Measurements from ENCODE around the gene SLC39A2. TPM values are rescaled to one million over a fixed set of nuclear protein-coding genes. Genes with fewer than 3 reads are reported as not detected.

Gene SLC39A2
- total and polyA plus RNA-seq, 4 donors = 0.05 to 0.08 TPM; not detected in 2

- no peak for DNase-seq (ENCODE audit: low spot score)
- H3K4me3 ChIP-seq (ENCODE audit: low read depth in 1 of 3, low read length in 3 of 3) = no peak overlapping the region
- 34% methylated on average over 6 of the region's 6 CpGs for WGBS
- H3K27me3 ChIP-seq (ENCODE audit: control insufficient read depth in 4 of 4, insufficient read depth in 4 of 4, low read length in 3 of 4) = no peaks in the 10 kb centered on the region
- no peak overlapping the region for H3K9ac ChIP-seq (ENCODE audit: low read depth in 1 of 2, low read length in 2 of 2)
- H3K9me3 ChIP-seq (ENCODE audit: control insufficient read depth in 4 of 4, low read length in 3 of 4) = no peaks in the 10 kb centered on the region
- H3K4me1 ChIP-seq (ENCODE audit: control insufficient read depth in 4 of 4, insufficient read depth in 4 of 4, low read length in 3 of 4) = peaks cover 0 to 34% (median 6%) of the 10 kb centered on the region in 4 donors
- no peak overlapping the region for H3K27ac ChIP-seq (ENCODE audit: low read depth in 1 of 2, low read length in 2 of 2)
- H3K36me3 ChIP-seq (ENCODE audit: control insufficient read depth in 4 of 4, insufficient read depth in 3 of 4, low read depth in 1 of 4, low read length in 3 of 4) = peaks cover 8 to 34% (median 28%) of the 10 kb centered on the region in 4 donors
- TF ChIP-seq ZBTB33 (IDR thresholded peaks at IDR 0.05) = no peak
- no peak for TF ChIP-seq ATF3 (IDR thresholded peaks at IDR 0.05)
- no peak for TF ChIP-seq YY1 (IDR thresholded peaks at IDR 0.05)
- TF ChIP-seq RAD21 (IDR thresholded peaks at IDR 0.05) = no peak
- TF ChIP-seq SP1 (IDR thresholded peaks at IDR 0.05) = no peak
- no peak for TF ChIP-seq JUND (IDR thresholded peaks at IDR 0.05)
- TF ChIP-seq FOXA1 (IDR thresholded peaks at IDR 0.05) = no peak
- TF ChIP-seq NR2F2 (IDR thresholded peaks at IDR 0.05) = no peak
- TF ChIP-seq GABPA (IDR thresholded peaks at IDR 0.05 in 1 of 2, conservative IDR thresholded peaks at IDR 0.05 in 1 of 2) = no peak
- TF ChIP-seq MAX (IDR thresholded peaks at IDR 0.05) = no peak
- no peak for TF ChIP-seq REST (IDR thresholded peaks at IDR 0.05)
- TF ChIP-seq, protein P1, sequence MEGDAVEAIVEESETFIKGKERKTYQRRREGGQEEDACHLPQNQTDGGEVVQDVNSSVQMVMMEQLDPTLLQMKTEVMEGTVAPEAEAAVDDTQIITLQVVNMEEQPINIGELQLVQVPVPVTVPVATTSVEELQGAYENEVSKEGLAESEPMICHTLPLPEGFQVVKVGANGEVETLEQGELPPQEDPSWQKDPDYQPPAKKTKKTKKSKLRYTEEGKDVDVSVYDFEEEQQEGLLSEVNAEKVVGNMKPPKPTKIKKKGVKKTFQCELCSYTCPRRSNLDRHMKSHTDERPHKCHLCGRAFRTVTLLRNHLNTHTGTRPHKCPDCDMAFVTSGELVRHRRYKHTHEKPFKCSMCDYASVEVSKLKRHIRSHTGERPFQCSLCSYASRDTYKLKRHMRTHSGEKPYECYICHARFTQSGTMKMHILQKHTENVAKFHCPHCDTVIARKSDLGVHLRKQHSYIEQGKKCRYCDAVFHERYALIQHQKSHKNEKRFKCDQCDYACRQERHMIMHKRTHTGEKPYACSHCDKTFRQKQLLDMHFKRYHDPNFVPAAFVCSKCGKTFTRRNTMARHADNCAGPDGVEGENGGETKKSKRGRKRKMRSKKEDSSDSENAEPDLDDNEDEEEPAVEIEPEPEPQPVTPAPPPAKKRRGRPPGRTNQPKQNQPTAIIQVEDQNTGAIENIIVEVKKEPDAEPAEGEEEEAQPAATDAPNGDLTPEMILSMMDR (IDR thresholded peaks at IDR 0.05; ENCODE audit: low read depth, low read length, missing input control) = no peak
- TF ChIP-seq EGR1 (IDR thresholded peaks at IDR 0.05; ENCODE audit: low read depth in 2 of 2) = no peak
- TF ChIP-seq FOXA2 (IDR thresholded peaks at IDR 0.05) = no peak
- TF ChIP-seq HNF4A (conservative IDR thresholded peaks at IDR 0.05) = no peak
Observed at GRCh38 chr14:21015312-21015711, 16.2 kb downstream of the SLC39A2 start.

Measured in liver (tissue), 9 donors.